Measurements from ENCODE around the gene ARHGAP45. TPM values are rescaled to one million over a fixed set of nuclear protein-coding genes. Genes with fewer than 3 reads are reported as not detected.

Gene ARHGAP45
- total RNA-seq, 1 donor from 2014 or later, result 83.5 TPM

DNA sequence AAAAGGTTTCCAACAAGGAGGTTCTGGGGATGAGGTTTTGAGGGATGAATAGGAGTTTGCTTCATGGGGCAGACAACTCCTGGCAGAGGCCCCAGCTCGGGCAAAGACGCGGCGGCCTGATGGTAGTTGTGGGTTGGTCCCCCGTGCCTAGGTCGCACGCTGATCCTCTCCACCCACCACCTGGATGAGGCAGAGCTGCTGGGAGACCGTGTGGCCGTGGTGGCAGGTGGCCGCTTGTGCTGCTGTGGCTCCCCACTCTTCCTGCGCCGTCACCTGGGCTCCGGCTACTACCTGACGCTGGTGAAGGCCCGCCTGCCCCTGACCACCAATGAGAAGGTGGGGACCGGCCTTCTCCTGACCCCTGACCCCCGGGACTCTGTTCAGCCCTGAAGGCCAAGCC lies 15.2 kb upstream of the ARHGAP45 start:
- ATAC-seq (no peak), DNase-seq (no peak)
- Histone ChIP-seq H3K36me3 (peaks cover 13% of the 10 kb centered on the region), H3K9me3 (peaks cover 4% of the 10 kb centered on the region), H3K27ac (no peak overlapping the region), H3K4me3 (no peak overlapping the region), H3K27me3 (ENCODE audit: low read depth) (no peaks in the 10 kb centered on the region), H3K4me1 (no peaks in the 10 kb centered on the region)
- TF ChIP-seq, protein P1, sequence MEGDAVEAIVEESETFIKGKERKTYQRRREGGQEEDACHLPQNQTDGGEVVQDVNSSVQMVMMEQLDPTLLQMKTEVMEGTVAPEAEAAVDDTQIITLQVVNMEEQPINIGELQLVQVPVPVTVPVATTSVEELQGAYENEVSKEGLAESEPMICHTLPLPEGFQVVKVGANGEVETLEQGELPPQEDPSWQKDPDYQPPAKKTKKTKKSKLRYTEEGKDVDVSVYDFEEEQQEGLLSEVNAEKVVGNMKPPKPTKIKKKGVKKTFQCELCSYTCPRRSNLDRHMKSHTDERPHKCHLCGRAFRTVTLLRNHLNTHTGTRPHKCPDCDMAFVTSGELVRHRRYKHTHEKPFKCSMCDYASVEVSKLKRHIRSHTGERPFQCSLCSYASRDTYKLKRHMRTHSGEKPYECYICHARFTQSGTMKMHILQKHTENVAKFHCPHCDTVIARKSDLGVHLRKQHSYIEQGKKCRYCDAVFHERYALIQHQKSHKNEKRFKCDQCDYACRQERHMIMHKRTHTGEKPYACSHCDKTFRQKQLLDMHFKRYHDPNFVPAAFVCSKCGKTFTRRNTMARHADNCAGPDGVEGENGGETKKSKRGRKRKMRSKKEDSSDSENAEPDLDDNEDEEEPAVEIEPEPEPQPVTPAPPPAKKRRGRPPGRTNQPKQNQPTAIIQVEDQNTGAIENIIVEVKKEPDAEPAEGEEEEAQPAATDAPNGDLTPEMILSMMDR (IDR thresholded peaks at IDR 0.05), result no peak
- intact Hi-C loops (cut with DNase I), result no loop called here

DNA sequence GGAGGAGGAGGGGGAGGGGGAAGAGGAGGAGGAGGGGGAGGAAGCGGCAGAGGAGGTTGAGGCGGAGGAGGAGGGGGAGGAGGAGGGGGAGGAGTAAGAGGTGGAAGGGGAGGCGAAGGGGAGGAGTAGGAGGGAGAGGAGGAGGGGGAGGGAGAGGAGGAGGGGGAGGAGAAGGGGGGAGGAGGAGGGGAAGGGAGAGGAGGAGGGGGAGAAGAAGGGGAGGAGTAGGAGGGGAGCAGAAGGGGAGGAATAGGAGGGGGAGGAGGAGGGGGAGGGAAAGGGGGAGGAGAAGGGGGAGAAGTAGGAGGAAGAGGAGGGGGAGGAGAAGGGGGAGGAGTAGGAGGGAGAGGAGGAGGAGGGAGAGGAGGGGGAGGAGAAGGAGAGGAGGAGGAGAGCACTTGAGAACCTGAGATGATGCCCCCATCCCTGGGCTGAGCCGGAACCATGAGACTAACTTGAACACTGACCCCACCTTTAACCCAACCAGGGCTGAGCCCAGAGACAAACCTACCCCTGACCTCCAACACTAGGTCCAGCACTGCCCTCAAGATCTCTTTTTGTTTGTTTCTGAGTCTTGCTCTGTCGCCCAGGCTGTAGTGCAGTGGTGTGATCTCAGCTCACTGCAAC lies 14.5 kb upstream of the ARHGAP45 start:
- Histone ChIP-seq H3K27me3 (ENCODE audit: low read depth) (no peaks in the 10 kb centered on the region), H3K4me3 (no peak overlapping the region), H3K9me3 (peaks cover 11% of the 10 kb centered on the region), H3K4me1 (no peaks in the 10 kb centered on the region), H3K36me3 (peaks cover 6% of the 10 kb centered on the region), H3K27ac (no peak overlapping the region)
- intact Hi-C loops (cut with DNase I), result no loop called here
- TF ChIP-seq, protein P1 (IDR thresholded peaks at IDR 0.05), result no peak
- DNase-seq (no peak), ATAC-seq (no peak)

DNA sequence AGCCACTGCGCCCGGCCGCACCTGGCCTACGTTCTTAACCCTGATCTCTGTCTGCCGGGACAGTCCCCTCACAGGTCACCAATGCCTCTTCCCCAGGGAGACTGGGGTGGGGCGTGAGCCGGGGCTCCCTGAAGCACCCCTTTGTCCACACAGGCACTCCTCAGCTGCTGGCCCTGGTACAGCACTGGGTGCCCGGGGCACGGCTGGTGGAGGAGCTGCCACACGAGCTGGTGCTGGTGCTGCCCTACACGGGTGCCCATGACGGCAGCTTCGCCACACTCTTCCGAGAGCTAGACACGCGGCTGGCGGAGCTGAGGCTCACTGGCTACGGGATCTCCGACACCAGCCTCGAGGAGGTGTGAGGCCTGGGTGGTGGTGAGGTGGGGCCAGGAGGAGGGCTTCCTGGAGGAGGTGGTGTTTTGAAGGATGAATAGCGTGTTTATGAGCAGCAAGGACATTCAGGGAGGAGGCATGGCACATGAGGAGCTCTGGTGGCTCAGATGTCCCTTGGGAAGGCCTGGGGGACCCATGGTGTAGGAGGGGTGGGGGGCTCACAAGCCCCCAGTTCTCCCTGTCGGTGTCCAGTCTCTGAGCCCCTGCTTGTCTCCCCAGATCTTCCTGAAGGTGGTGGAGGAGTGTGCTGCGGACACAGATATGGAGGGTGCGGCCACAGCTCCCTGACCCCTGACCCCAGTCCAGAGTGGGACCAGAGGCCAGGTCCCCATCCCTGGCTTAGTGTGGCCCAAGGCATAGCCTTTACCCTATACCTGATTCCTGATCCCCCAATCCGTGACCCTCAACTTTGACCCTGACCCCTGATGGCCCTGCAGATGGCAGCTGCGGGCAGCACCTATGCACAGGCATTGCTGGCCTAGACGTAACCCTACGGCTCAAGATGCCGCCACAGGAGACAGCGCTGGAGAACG lies 13.5 kb upstream of the ARHGAP45 start:
- intact Hi-C loops (cut with DNase I), result no loop called here
- peaks cover 6% of the 10 kb centered on the region for H3K36me3 ChIP-seq
- no peak for ATAC-seq
- no peak overlapping the region for H3K4me3 ChIP-seq
- H3K9me3 ChIP-seq, result peaks cover 16% of the 10 kb centered on the region
- H3K4me1 ChIP-seq, result no peaks in the 10 kb centered on the region
- TF ChIP-seq, protein P1 (IDR thresholded peaks at IDR 0.05), result no peak
- no peak for DNase-seq
- H3K27me3 ChIP-seq (ENCODE audit: low read depth), result no peaks in the 10 kb centered on the region
- no peak overlapping the region for H3K27ac ChIP-seq

DNA sequence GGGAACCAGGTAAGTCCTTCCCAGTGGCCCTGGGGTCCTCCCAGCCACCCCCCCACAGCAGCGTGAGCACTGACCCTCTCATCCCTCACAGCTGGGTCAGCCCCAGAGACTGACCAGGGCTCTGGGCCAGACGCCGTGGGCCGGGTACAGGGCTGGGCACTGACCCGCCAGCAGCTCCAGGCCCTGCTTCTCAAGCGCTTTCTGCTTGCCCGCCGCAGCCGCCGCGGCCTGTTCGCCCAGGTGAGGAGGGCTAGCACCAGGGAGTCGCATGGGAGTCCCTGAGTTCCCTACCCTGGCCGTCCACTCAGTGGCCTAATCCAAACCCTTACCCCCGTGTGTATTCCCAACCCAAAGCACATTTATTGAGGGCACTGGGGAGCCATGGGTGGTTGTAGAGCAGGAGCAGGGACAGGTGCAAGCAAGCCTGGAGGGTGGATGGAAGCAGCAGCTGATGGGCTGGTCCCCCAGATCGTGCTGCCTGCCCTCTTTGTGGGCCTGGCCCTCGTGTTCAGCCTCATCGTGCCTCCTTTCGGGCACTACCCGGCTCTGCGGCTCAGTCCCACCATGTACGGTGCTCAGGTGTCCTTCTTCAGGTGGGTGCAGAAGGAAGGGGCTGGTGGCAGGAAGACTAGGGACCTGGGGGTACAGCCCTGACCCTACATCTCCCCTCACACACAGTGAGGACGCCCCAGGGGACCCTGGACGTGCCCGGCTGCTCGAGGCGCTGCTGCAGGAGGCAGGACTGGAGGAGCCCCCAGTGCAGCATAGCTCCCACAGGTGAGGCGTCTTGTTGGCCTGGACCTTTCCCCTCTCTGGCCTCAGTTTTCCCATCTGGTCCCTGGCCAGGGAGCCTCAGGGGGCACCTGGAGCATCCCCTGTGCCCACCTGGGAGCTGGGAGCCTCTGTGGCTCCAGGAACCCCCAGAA lies 12.6 kb upstream of the ARHGAP45 start:
- H3K36me3 ChIP-seq, result peaks cover 6% of the 10 kb centered on the region
- intact Hi-C loops (cut with DNase I), result no loop called here
- ATAC-seq, result no peak

More for the DNA sequence above, 12.6 kb upstream of the ARHGAP45 start:
- Histone ChIP-seq H3K4me1 (no peaks in the 10 kb centered on the region), H3K27ac (no peak overlapping the region), H3K4me3 (no peak overlapping the region), H3K9me3 (peaks cover 20% of the 10 kb centered on the region), H3K27me3 (ENCODE audit: low read depth) (no peaks in the 10 kb centered on the region)
- DNase-seq, result no peak
- TF ChIP-seq, protein P1 (IDR thresholded peaks at IDR 0.05), result no peak
